Mesendoderm (in vitro differentiated cells): ENCODE data around the gene CH25H.
A peak's percentile ranks its signal among the peaks of the same experiment; 100 is the strongest.
"Not testable (repeated sequence)": the region's sequence is repeated elsewhere in the genome, so short reads cannot be mapped to it uniquely, and the experiment has no call there.

ENCODE experiments used
- DNase-seq: peaks from one replicate; pipeline ENCODE4 v3.0.0; 2013
- H2AK5ac ChIP-seq: 2 replicates; pipeline ENCODE4 v1.6.1; 2013; ENCODE audit warnings: low read length, inconsistent platforms
- H2BK120ac ChIP-seq: 2 replicates; pipeline ENCODE4 v1.6.1; 2013; ENCODE audit warnings: low read depth, mild to moderate bottlenecking, low read length, moderate library complexity, mixed read lengths
- H2BK15ac ChIP-seq: replicated peaks from 2 replicates; pipeline ENCODE4 v1.6.1; 2013; ENCODE audit warnings: low read depth, mild to moderate bottlenecking, moderate library complexity
- H2BK5ac ChIP-seq: 2 replicates; pipeline ENCODE4 v1.6.1; 2013; ENCODE audit warnings: low read length, inconsistent platforms
- H3K18ac ChIP-seq: 2 replicates; pipeline ENCODE4 v1.6.1; 2013; ENCODE audit warnings: mild to moderate bottlenecking, low read length, mixed read lengths
- H3K23ac ChIP-seq: one replicate; pipeline ENCODE4 v1.6.1; 2013; ENCODE audit warnings: low read length
- H3K27ac ChIP-seq: 2 replicates; pipeline ENCODE4 v1.5.1; 2013; ENCODE audit warnings: low read depth, mild to moderate bottlenecking, inconsistent platforms, low read length, moderate library complexity
- H3K27me3 ChIP-seq: 2 replicates; pipeline ENCODE4 v1.6.1; 2013; ENCODE audit warnings: low read length, control low read depth, mild to moderate bottlenecking, inconsistent platforms; ENCODE audit not compliant: insufficient read depth, poor library complexity
- H3K36me3 ChIP-seq: 2 replicates; pipeline ENCODE4 v1.6.1; 2013; ENCODE audit warnings: low read length, inconsistent platforms; ENCODE audit not compliant: control insufficient read depth, insufficient read depth
- H3K4ac ChIP-seq: one replicate; pipeline ENCODE4 v1.6.1; 2013; ENCODE audit warnings: low read depth, mild to moderate bottlenecking, low read length, moderate library complexity
- H3K4me1 ChIP-seq: 2 replicates; pipeline ENCODE4 v1.6.1; 2013; ENCODE audit warnings: low read depth, low read length, inconsistent platforms; ENCODE audit not compliant: control insufficient read depth
- H3K4me2 ChIP-seq: 2 replicates; pipeline ENCODE4 v1.6.1; 2013; ENCODE audit warnings: low read length
- H3K4me3 ChIP-seq: 2 replicates; pipeline ENCODE4 v1.5.1; 2013; ENCODE audit warnings: mild to moderate bottlenecking, low read length
- H3K56ac ChIP-seq: one replicate; pipeline ENCODE4 v1.6.1; 2013; ENCODE audit warnings: low read length
- H3K79me1 ChIP-seq: 2 replicates; pipeline ENCODE4 v1.6.1; 2013; ENCODE audit warnings: low read length, inconsistent platforms
- H3K79me2 ChIP-seq: 2 replicates; pipeline ENCODE4 v1.6.1; 2013; ENCODE audit warnings: mild to moderate bottlenecking, low read length; ENCODE audit not compliant: control insufficient read depth, insufficient read depth
- H3K9ac ChIP-seq: 2 replicates; pipeline ENCODE4 v1.6.1; 2013; ENCODE audit warnings: low read length, inconsistent platforms
- H4K5ac ChIP-seq: one replicate; pipeline ENCODE4 v1.6.1; 2013; ENCODE audit warnings: low read length
- H4K8ac ChIP-seq: one replicate; pipeline ENCODE4 v1.6.1; 2013; ENCODE audit warnings: low read depth, mild to moderate bottlenecking, control low read depth, low read length, moderate library complexity
- WGBS: extraction: QIAGEN DNeasy Blood & Tissue Kit; methylation state at CpG from one replicate; pipeline ENCODE4 v1.1.7; 2013; ENCODE audit warnings: low lambda C conversion rate, missing lambda C conversion rate; ENCODE audit not compliant: insufficient coverage; ENCODE audit errors: extremely low coverage; 5-methylcytosine and 5-hydroxymethylcytosine counted together

CH25H gene

DNA sequence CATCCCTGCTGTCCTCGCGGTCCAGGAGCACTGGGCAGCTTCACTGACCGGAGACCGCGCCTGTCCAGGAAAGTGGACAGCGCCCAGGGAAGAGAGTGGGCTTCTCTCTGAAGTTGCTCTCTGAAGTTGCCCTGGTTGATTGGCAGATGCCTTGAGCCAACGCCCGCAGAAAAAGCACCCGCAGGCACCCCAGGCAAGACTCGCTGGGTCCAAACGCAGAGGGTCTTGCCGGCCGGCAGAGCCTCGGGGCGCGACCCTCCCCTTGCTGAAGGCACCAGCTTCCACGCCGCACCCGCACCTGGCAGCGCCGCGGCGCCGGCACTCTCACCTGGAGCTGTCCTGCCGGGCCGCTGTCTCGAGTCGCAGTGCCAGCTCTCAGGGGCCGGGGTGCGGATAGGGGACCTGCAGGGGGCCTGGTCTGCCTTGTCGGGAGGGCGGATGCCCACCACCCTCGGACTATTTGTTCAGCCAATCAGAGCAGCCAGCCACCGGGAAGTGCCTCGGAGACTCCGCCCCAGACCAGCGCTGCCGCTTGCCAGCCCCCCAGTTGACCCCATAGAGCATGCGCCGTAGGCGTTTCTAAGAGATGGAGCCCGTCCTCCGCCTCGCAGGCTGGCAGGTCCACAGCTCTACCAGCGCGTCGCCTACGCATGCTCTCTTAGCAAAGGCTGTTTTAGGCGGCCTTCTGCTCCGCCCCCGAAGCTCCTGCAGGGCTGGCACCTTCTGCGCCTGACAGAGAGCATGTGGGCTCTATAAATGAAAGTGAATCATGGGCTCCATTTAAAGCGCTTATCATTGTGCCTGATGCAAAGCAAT lies 44.5 kb upstream of the CH25H start, which contains the start of gene LIPA:
Gene LIPA (minus strand): TSS at position 367 of the 816 bp plus-strand sequence. CDS start 4,127 bp downstream, outside the sequence.
- Histone ChIP-seq H3K36me3 (no peaks in the 10 kb centered on the region), H4K8ac (no peak within 1 kb of the TSS), H3K4me2 (peak within 1 kb of the TSS; percentile 79), H3K79me2 (no peaks in the 10 kb centered on the region), H3K4ac (no peak within 1 kb of the TSS), H3K9ac (peak within 1 kb of the TSS; percentile 61), H3K4me3 (peak within 1 kb of the TSS; percentile 67), H3K4me1 (peaks cover 3% of the 10 kb centered on the region), H3K56ac (peak within 1 kb of the TSS; percentile 79), H2BK5ac (no peak within 1 kb of the TSS), H3K27me3 (no peaks in the 10 kb centered on the region), H2BK120ac (no peak within 1 kb of the TSS), H3K18ac (no peak within 1 kb of the TSS), H4K5ac (no peak within 1 kb of the TSS), H3K23ac (peak within 1 kb of the TSS; percentile 48), H3K27ac (no peak within 1 kb of the TSS), H2BK15ac (no peak within 1 kb of the TSS), H3K79me1 (no peaks in the 10 kb centered on the region), H2AK5ac (no peak within 1 kb of the TSS)
- no CpG with 5 or more reads among the region's 53 CpGs for WGBS
- peak; percentile 98 for DNase-seq

DNA sequence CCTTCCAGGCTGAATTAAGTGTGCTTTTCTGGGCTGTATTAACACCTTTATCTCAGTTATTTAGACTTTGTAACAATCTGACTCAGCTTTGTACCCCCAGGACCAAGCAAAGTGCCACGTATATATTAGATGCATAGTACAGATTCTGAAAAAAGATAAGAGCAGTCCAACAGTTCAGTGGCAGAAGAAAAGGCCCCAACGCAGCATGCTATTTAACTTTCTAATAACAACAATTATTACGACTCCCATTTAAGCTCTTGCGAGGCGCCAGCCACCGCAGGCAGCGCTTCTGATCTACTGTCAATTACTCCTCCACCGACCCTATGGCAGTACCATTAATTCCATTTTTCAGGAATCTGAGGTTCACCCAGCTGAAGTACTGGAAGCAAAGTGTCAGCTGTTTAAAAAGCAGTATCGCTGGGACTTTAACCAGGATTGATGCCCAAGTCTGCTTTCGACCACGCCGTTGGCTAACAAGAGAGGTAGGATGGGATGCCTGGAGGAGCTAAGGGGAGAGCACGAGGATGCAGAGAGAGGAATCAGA lies 43.8 kb upstream of the CH25H start:
- H3K4me3 ChIP-seq, result peak overlapping the region; percentile 67
- no peak overlapping the region for H3K27ac ChIP-seq
- peak overlapping the region; percentile 79 for H3K56ac ChIP-seq
- H4K5ac ChIP-seq, result no peak overlapping the region
- H3K9ac ChIP-seq, result peak overlapping the region; percentile 61
- H4K8ac ChIP-seq, result no peak overlapping the region
- H3K36me3 ChIP-seq, result no peaks in the 10 kb centered on the region
- no peak overlapping the region for H3K4ac ChIP-seq
- WGBS, result no CpG with 5 or more reads among the region's 13 CpGs
- DNase-seq, result no peak
- H2BK15ac ChIP-seq, result no peak overlapping the region
- no peaks in the 10 kb centered on the region for H3K79me1 ChIP-seq
- peak overlapping the region; percentile 48 for H3K23ac ChIP-seq
- no peak overlapping the region for H2BK120ac ChIP-seq
- no peak overlapping the region for H2BK5ac ChIP-seq
- no peak overlapping the region for H3K18ac ChIP-seq
- no peaks in the 10 kb centered on the region for H3K79me2 ChIP-seq
- no peaks in the 10 kb centered on the region for H3K27me3 ChIP-seq
- peak overlapping the region; percentile 79 for H3K4me2 ChIP-seq
- peaks cover 3% of the 10 kb centered on the region for H3K4me1 ChIP-seq
- no peak overlapping the region for H2AK5ac ChIP-seq

- WGBS, result no CpG with 5 or more reads among the region's 3 CpGs
- H2BK120ac ChIP-seq, result no peak overlapping the region
- H3K18ac ChIP-seq, result no peak overlapping the region
- no peak overlapping the region for H3K4ac ChIP-seq
- no peak overlapping the region for H3K9ac ChIP-seq
- no peak overlapping the region for H2AK5ac ChIP-seq
- H3K79me2 ChIP-seq, result no peaks in the 10 kb centered on the region
- no peak overlapping the region for H3K56ac ChIP-seq
- no peak overlapping the region for H3K23ac ChIP-seq
- H2BK15ac ChIP-seq, result no peak overlapping the region
- no peak overlapping the region for H4K8ac ChIP-seq
- no peak overlapping the region for H4K5ac ChIP-seq
- peaks cover 3% of the 10 kb centered on the region for H3K4me1 ChIP-seq
- no peaks in the 10 kb centered on the region for H3K79me1 ChIP-seq
- no peak for DNase-seq
- no peak overlapping the region for H3K27ac ChIP-seq
- H3K4me3 ChIP-seq, result no peak overlapping the region
- H3K27me3 ChIP-seq, result no peaks in the 10 kb centered on the region
- H3K36me3 ChIP-seq, result no peaks in the 10 kb centered on the region
- no peak overlapping the region for H3K4me2 ChIP-seq
- no peak overlapping the region for H2BK5ac ChIP-seq
These were observed 41.9 kb upstream of the CH25H start for GRCh38 chr10:89248990-89249389.

- H3K79me2 ChIP-seq, H2BK5ac ChIP-seq, H3K4me1 ChIP-seq, H3K79me1 ChIP-seq, H2BK15ac ChIP-seq, H2BK120ac ChIP-seq, H3K23ac ChIP-seq, H3K4ac ChIP-seq, H4K5ac ChIP-seq, DNase-seq, H3K18ac ChIP-seq, H3K9ac ChIP-seq, H3K4me3 ChIP-seq, H4K8ac ChIP-seq, H3K27ac ChIP-seq, H3K56ac ChIP-seq, H3K36me3 ChIP-seq, H3K4me2 ChIP-seq, H3K27me3 ChIP-seq, H2AK5ac ChIP-seq: not testable (repeated sequence)
- no CpG with 5 or more reads among the region's 2 CpGs for WGBS
These were observed 40.5 kb upstream of the CH25H start for GRCh38 chr10:89247623-89248022.

DNA sequence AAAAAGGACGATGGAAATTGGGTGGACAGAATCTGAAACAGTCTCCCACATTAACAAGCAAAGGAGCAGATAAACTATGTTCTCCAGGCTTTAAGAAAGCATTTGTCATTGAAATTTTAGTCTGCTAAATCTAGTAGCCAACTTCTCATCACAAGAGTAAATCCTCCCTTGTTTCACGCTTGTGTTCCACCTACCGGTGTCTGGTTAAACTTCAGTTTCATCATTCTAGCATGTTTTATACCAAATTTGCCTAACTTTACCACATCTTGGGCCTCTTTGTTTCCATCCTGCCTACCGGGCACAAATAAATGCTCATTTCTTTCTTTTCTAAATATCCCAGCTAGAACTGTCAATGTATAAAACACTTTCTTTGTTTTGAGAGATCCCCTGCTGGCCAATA lies 38.7 kb upstream of the CH25H start:
- peaks cover 2% of the 10 kb centered on the region for H3K4me1 ChIP-seq
- no peak overlapping the region for H3K4me2 ChIP-seq
- no peaks in the 10 kb centered on the region for H3K79me2 ChIP-seq
- no peak overlapping the region for H3K9ac ChIP-seq
- H2BK15ac ChIP-seq, result no peak overlapping the region
- H3K56ac ChIP-seq, result no peak overlapping the region
- no peaks in the 10 kb centered on the region for H3K79me1 ChIP-seq
- no peak overlapping the region for H4K5ac ChIP-seq
- WGBS, result no CpG with 5 or more reads among the region's 4 CpGs
- no peak overlapping the region for H3K4me3 ChIP-seq
- no peak overlapping the region for H3K18ac ChIP-seq
- H4K8ac ChIP-seq, result no peak overlapping the region
- DNase-seq, result no peak
- no peak overlapping the region for H2AK5ac ChIP-seq
- no peak overlapping the region for H2BK5ac ChIP-seq
- H3K27me3 ChIP-seq, result no peaks in the 10 kb centered on the region
- H3K27ac ChIP-seq, result no peak overlapping the region
- no peak overlapping the region for H2BK120ac ChIP-seq
- H3K4ac ChIP-seq, result no peak overlapping the region
- no peak overlapping the region for H3K23ac ChIP-seq
- H3K36me3 ChIP-seq, result no peaks in the 10 kb centered on the region
